OCI-LY7 (cell line): ENCODE measurements around the gene SP1. TPM values are rescaled to one million over a fixed set of nuclear protein-coding genes. Genes with fewer than 3 reads are reported as not detected.
A peak's percentile ranks its signal among the peaks of the same experiment; 100 is the strongest.

Experiments used
- BruUV-seq: library from RNA; stranded (reverse); fragments of 400-500 nt; replicated peaks from 2 replicates; lab custom pipeline; 2021; lab: Mats Ljungman, UMichigan
- CTCF ChIA-PET: fragments of 300-600 bp; sonication (Branson Sonifier 250); formaldehyde crosslinking; loops from one replicate; lab custom pipeline; 2022; ENCODE audit warnings: antibody characterized with exemption; ENCODE audit not compliant: unreplicated experiment; lab: Charles Lee
- POLR2A ChIA-PET: fragments of 300-600 bp; sonication (Branson Sonifier 250); formaldehyde crosslinking; loops from one replicate; lab custom pipeline; 2022; ENCODE audit warnings: antibody characterized with exemption; lab: Charles Lee
- DNase-seq: peaks from one replicate; pipeline ENCODE4 v3.0.0-alpha.2; 2015; ENCODE audit warnings: low spot score
- H2AFZ ChIP-seq: fragments of 200-600 bp; sonication (generic), shearing (Covaris generic); 2 replicates; pipeline ENCODE4 v1.6.1; 2014; ENCODE audit warnings: mild to moderate bottlenecking, antibody characterized with exemption, low read length, moderate library complexity
- H3K27ac ChIP-seq: fragments of 200-600 bp; sonication (generic); 2 replicates; pipeline ENCODE4 v1.5.1; 2014; ENCODE audit warnings: mixed run types, low read depth, mild to moderate bottlenecking, moderate library complexity, low read length, inconsistent platforms; ENCODE audit not compliant: poor library complexity, severe bottlenecking
- H3K36me3 ChIP-seq: fragments of 200-600 bp; sonication (generic); 2 replicates; pipeline ENCODE4 v1.6.1; 2014; ENCODE audit warnings: mild to moderate bottlenecking, antibody characterized with exemption, low read length, moderate library complexity, mixed read lengths; ENCODE audit not compliant: insufficient read depth
- H3K4me1 ChIP-seq: fragments of 200-600 bp; sonication (generic); 2 replicates; pipeline ENCODE4 v1.5.1; 2014; ENCODE audit warnings: mild to moderate bottlenecking, low read length; ENCODE audit not compliant: insufficient read depth, poor library complexity, severe bottlenecking
- H3K4me2 ChIP-seq: fragments of 200-600 bp; sonication (generic); 2 replicates; pipeline ENCODE4 v1.6.1; 2014; ENCODE audit warnings: mild to moderate bottlenecking, low read length
- H3K4me3 ChIP-seq: fragments of 200-600 bp; sonication (generic); 2 replicates; pipeline ENCODE4 v1.5.1; 2014; ENCODE audit warnings: mild to moderate bottlenecking, low read depth, low read length; ENCODE audit not compliant: poor library complexity, severe bottlenecking
- H3K79me2 ChIP-seq: fragments of 200-600 bp; sonication (generic); 2 replicates; pipeline ENCODE4 v1.6.1; 2016; ENCODE audit warnings: low read depth, mild to moderate bottlenecking, low read length, moderate library complexity, mixed read lengths; ENCODE audit not compliant: insufficient read depth
- H3K9me2 ChIP-seq: fragments of 200-600 bp; sonication (generic); 2 replicates; pipeline ENCODE4 v1.6.1; 2016; ENCODE audit warnings: mild to moderate bottlenecking, low read length, mixed read lengths; ENCODE audit not compliant: insufficient read depth
- H3K9me3 ChIP-seq: fragments of 200-600 bp; sonication (generic); 2 replicates; pipeline ENCODE4 v1.6.1; 2014; ENCODE audit warnings: mild to moderate bottlenecking, mixed run types, low read length, mixed read lengths
- H4K20me1 ChIP-seq: fragments of 200-600 bp; sonication (generic); 2 replicates; pipeline ENCODE4 v1.6.1; 2014; ENCODE audit warnings: mild to moderate bottlenecking, antibody characterized with exemption, low read length, moderate library complexity, mixed read lengths; ENCODE audit not compliant: insufficient read depth
- CTCF ChIP-seq: fragments of 200-600 bp; sonication (generic); conservative IDR thresholded peaks from 2 replicates; pipeline ENCODE4 v1.5.1; 2014; ENCODE audit warnings: mild to moderate bottlenecking, antibody characterized with exemption, low read length, moderate library complexity, mixed read lengths
- EZH2phosphoT487 ChIP-seq: fragments of 200-600 bp; sonication (generic); IDR thresholded peaks from 2 replicates; pipeline ENCODE4 v1.6.1; 2018; ENCODE audit warnings: low read depth, borderline replicate concordance, mild to moderate bottlenecking, mixed run types, antibody characterized with exemption, low read length, moderate library complexity, mixed read lengths
- intact Hi-C: fragments of 100-400 bp; cut with micrococcal nuclease; formaldehyde crosslinking; loops from one replicate; pipeline ENCODE4 v1.10.0; 2022; ENCODE audit not compliant: unreplicated experiment
- total RNA-seq, 2 experiments: library from RNA; depleted of rRNA in 1 of 2; stranded (reverse); fragments of >200 nt in 1 of 2; shearing (Covaris generic) in 1 of 2; gene quantifications; 2 replicates each; pipeline ENCODE4 v1.2.3, GENCODE V29; 2014 to 2022

Gene SP1
- total RNA-seq, 2 experiments from 2014 or later = 58.9 to 83.9 TPM

GRCh38 chr12:53454707-53455106, 74.7 kb downstream of the SP1 start:
- Histone ChIP-seq H3K27ac (no peak overlapping the region), H2AFZ (no peak overlapping the region), H3K9me3 (no peaks in the 10 kb centered on the region), H3K9me2 (no peaks in the 10 kb centered on the region), H3K4me2 (peak overlapping the region; percentile 98), H3K36me3 (peaks cover 74% of the 10 kb centered on the region), H3K79me2 (peaks cover 73% of the 10 kb centered on the region), H4K20me1 (peaks cover 37% of the 10 kb centered on the region), H3K4me1 (peaks cover 19% of the 10 kb centered on the region), H3K4me3 (peak overlapping the region; percentile 96)
- TF ChIP-seq EZH2phosphoT487 (no peak), CTCF (no peak)
- no peak for DNase-seq
- POLR2A ChIA-PET = interaction anchor here (0.7 to 1.0 kb wide), 2 partner anchors 9 to 133 kb away, joined by 3 read pairs; partner anchors contain the start of gene AAAS
- no TSS peak for BruUV-seq
- CTCF ChIA-PET = interaction anchor here (0.9 kb wide), 1 partner anchor 22 kb away, joined by 3 read pairs; no protein-coding TSS in a partner anchor
- intact Hi-C loops = no loop called here

GRCh38 chr12:53456654-53457366, 76.8 kb downstream of the SP1 start:
- H3K36me3 ChIP-seq = peaks cover 96% of the 10 kb centered on the region
- H3K4me3 ChIP-seq = no peak overlapping the region
- no peak for DNase-seq
- H4K20me1 ChIP-seq = peaks cover 55% of the 10 kb centered on the region
- H3K9me2 ChIP-seq = no peaks in the 10 kb centered on the region
- BruUV-seq = no TSS peak
- peaks cover 19% of the 10 kb centered on the region for H3K4me1 ChIP-seq
- POLR2A ChIA-PET = no interaction called here
- TF ChIP-seq CTCF (no peak), EZH2phosphoT487 (no peak)
- intact Hi-C loops = no loop called here
- H3K4me2 ChIP-seq = no peak overlapping the region
- CTCF ChIA-PET = no interaction called here
- H3K27ac ChIP-seq = no peak overlapping the region
- peaks cover 94% of the 10 kb centered on the region for H3K79me2 ChIP-seq
- no peaks in the 10 kb centered on the region for H3K9me3 ChIP-seq
- H2AFZ ChIP-seq = no peak overlapping the region

- intact Hi-C loops = no loop called here
- H3K4me2 ChIP-seq = no peak overlapping the region
- DNase-seq = no peak
- no peak overlapping the region for H3K4me3 ChIP-seq
- H3K4me1 ChIP-seq = peaks cover 9% of the 10 kb centered on the region
- H3K9me3 ChIP-seq = no peaks in the 10 kb centered on the region
- peaks cover 62% of the 10 kb centered on the region for H4K20me1 ChIP-seq
- peaks cover 100% of the 10 kb centered on the region for H3K36me3 ChIP-seq
- CTCF ChIA-PET = no interaction called here
- peaks cover 96% of the 10 kb centered on the region for H3K79me2 ChIP-seq
- no peaks in the 10 kb centered on the region for H3K9me2 ChIP-seq
- TF ChIP-seq EZH2phosphoT487 (no peak), CTCF (no peak)
- H3K27ac ChIP-seq = no peak overlapping the region
- no peak overlapping the region for H2AFZ ChIP-seq
- no TSS peak for BruUV-seq
- POLR2A ChIA-PET = interaction anchor here (0.9 kb wide), 1 partner anchor 14 kb away, joined by 3 read pairs; no protein-coding TSS in a partner anchor
These were observed 79.1 kb downstream of the SP1 start for GRCh38 chr12:53459097-53459496.
